RWPE2 (cell line): Measurements from ENCODE around the gene IQUB.

Experiments
- ATAC-seq: fragments of 200-7000 bp; cut with Tn5 transposase; 3 replicates; pipeline ENCODE4 v1.9.1; 2021; ENCODE audit warnings: low read depth
- DNase-seq: peaks from one replicate; pipeline ENCODE4 v3.0.0-alpha.2; 2020; ENCODE audit warnings: low spot score
- H3K27ac ChIP-seq: fragments of 450-650 bp; 2 replicates; pipeline ENCODE4 v1.5.1; 2017; ENCODE audit warnings: mild to moderate bottlenecking; ENCODE audit not compliant: poor library complexity, severe bottlenecking
- H3K27me3 ChIP-seq: fragments of 250-450 bp; sonication (Bioruptor Pico); 2 replicates; pipeline ENCODE4 v1.5.1; 2021; ENCODE audit warnings: mild to moderate bottlenecking, moderate library complexity; ENCODE audit not compliant: insufficient read depth, poor library complexity, severe bottlenecking
- H3K36me3 ChIP-seq: fragments of 250-450 bp; sonication (Bioruptor Pico); 2 replicates; pipeline ENCODE4 v1.5.1; 2020; ENCODE audit warnings: low read depth, mild to moderate bottlenecking, moderate library complexity
- H3K4me1 ChIP-seq: fragments of 250-450 bp; sonication (Bioruptor Pico); 2 replicates; pipeline ENCODE4 v1.5.1; 2021; ENCODE audit warnings: mild to moderate bottlenecking, moderate library complexity; ENCODE audit not compliant: insufficient read depth, poor library complexity, severe bottlenecking
- H3K4me3 ChIP-seq: fragments of 250-450 bp; sonication (Bioruptor Pico); 2 replicates; pipeline ENCODE4 v1.5.1; 2021; ENCODE audit warnings: mild to moderate bottlenecking, moderate library complexity; ENCODE audit not compliant: severe bottlenecking
- H3K9me3 ChIP-seq: fragments of 250-450 bp; sonication (Bioruptor Pico); 2 replicates; pipeline ENCODE4 v1.5.1; 2021; ENCODE audit warnings: mild to moderate bottlenecking, moderate library complexity; ENCODE audit not compliant: severe bottlenecking
- TF ChIP-seq, protein P1 (sequence below): fragments of 450-650 bp; IDR thresholded peaks from one replicate; pipeline ENCODE4 v1.5.1; 2017; ENCODE audit warnings: mild to moderate bottlenecking, moderate library complexity; ENCODE audit not compliant: poor library complexity, severe bottlenecking

Gene IQUB

DNA sequence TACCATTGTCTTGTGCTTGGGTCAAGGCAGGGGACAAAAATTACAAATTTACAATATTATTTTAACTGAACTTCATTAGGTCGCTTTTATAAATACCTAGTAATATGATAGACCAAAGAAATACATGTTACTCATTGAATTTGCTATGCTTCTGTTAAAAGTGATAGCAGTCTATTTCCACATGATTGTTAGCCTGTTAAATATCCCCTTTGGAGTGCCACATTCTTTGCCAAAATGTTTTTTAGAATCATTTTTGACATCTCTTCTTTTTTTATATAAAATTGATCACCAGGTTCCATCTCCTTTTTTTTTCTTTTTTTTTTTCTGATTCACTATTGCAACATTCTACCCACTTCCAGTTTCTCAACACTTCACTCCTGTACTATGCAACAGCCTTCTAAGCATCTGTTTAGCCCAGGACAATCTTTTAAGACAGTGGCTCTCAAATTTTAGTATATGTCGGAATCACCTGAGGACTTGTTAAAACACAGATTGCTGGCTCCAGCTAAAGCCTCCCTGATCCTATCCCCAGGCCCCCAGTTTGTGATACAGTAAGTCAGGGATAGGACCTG lies 39.6 kb upstream of the IQUB start:
- no peak overlapping the region for H3K27ac ChIP-seq
- DNase-seq, result no peak
- TF ChIP-seq, protein P1, sequence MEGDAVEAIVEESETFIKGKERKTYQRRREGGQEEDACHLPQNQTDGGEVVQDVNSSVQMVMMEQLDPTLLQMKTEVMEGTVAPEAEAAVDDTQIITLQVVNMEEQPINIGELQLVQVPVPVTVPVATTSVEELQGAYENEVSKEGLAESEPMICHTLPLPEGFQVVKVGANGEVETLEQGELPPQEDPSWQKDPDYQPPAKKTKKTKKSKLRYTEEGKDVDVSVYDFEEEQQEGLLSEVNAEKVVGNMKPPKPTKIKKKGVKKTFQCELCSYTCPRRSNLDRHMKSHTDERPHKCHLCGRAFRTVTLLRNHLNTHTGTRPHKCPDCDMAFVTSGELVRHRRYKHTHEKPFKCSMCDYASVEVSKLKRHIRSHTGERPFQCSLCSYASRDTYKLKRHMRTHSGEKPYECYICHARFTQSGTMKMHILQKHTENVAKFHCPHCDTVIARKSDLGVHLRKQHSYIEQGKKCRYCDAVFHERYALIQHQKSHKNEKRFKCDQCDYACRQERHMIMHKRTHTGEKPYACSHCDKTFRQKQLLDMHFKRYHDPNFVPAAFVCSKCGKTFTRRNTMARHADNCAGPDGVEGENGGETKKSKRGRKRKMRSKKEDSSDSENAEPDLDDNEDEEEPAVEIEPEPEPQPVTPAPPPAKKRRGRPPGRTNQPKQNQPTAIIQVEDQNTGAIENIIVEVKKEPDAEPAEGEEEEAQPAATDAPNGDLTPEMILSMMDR, result no peak

GRCh38 chr7:123573341-123573740 lies 38.9 kb upstream of the IQUB start:
- peaks cover 8% of the 10 kb centered on the region for H3K4me1 ChIP-seq
- no peak overlapping the region for H3K27ac ChIP-seq
- H3K9me3 ChIP-seq, result no peaks in the 10 kb centered on the region
- no peaks in the 10 kb centered on the region for H3K36me3 ChIP-seq
- TF ChIP-seq, protein P1, result no peak
- H3K27me3 ChIP-seq, result no peaks in the 10 kb centered on the region
- no peak for DNase-seq
- H3K4me3 ChIP-seq, result no peak overlapping the region
- no peak for ATAC-seq

More for the DNA sequence above, 39.6 kb upstream of the IQUB start:
- H3K36me3 ChIP-seq, result no peaks in the 10 kb centered on the region
- no peak overlapping the region for H3K4me3 ChIP-seq
- no peaks in the 10 kb centered on the region for H3K27me3 ChIP-seq
- H3K4me1 ChIP-seq, result peaks cover 8% of the 10 kb centered on the region
- no peaks in the 10 kb centered on the region for H3K9me3 ChIP-seq
- ATAC-seq, result no peak

- H3K27ac ChIP-seq, result no peak overlapping the region
- peaks cover 8% of the 10 kb centered on the region for H3K4me1 ChIP-seq
- ATAC-seq (no peak; the same call in 2 of the 3 replicates), DNase-seq (no peak)
- no peaks in the 10 kb centered on the region for H3K9me3 ChIP-seq
- no peaks in the 10 kb centered on the region for H3K27me3 ChIP-seq
- no peak overlapping the region for H3K4me3 ChIP-seq
- TF ChIP-seq, protein P1, result no peak
- no peaks in the 10 kb centered on the region for H3K36me3 ChIP-seq
Observed at GRCh38 chr7:123571684-123572083, 37.3 kb upstream of the IQUB start.

DNA sequence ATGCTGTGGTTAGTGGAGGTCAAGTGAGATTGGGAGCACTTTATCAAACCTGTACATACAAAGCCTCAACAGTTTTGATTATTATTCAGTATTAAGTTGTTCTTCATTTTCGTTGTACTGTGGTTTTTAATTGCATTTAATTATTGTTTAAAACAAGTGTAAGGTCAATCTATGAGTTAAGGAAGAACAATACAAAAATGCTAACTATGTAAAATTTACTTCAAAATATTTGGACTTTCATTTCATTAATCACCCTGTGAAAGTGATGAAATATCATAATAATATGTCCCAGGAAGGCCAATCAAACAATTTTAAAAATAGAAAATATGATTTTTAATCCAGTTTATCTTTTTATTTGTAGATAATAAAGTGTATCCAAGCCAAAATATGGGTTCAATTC lies 36.8 kb upstream of the IQUB start:
- TF ChIP-seq, protein P1, result no peak
- no peak overlapping the region for H3K4me3 ChIP-seq
- no peak for ATAC-seq

DNA sequence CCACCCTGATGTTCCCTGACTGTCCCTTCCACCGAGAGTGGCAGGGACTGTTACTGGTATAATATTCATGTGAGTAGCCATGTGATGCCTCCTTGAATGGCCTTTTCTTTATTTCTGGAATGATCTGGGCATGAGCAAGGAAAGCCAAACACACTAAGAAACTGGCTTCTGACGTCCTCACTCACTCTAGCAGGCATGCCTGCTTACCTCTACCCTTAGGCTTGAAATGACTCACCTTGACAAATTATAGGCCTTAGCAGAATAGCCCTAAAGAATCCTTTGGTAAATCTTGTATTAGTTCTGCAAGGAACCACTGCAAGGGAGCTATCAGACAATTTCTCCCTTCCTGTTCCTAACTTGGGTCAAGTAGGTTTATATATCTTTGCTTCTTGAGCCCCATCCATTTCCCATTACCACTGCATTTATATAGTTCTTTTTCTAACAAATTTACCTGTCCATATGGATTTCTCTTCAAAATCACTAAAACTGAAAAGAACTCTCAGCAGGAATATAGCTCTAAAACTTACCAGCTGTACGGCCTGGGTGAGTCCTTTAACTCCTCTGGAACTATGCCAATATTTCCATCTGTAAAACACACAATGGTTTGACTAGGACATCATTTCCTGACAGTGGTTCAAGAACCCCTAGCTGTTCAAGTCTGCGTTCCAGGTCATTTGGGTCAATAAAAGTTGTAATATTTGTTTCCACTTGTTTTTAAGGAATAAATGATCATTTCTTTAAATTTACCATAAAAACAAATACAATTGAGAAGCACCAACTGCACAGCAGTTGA lies 36.2 kb upstream of the IQUB start:
- Histone ChIP-seq H3K36me3 (no peaks in the 10 kb centered on the region), H3K4me1 (peaks cover 8% of the 10 kb centered on the region), H3K9me3 (no peaks in the 10 kb centered on the region), H3K27me3 (no peaks in the 10 kb centered on the region), H3K4me3 (no peak overlapping the region), H3K27ac (peak overlapping the region; percentile 13)
- ATAC-seq, result peak; percentile 97
- TF ChIP-seq, protein P1, result no peak
- DNase-seq, result no peak

More for the DNA sequence above, 36.8 kb upstream of the IQUB start:
- H3K27me3 ChIP-seq, result no peaks in the 10 kb centered on the region
- peaks cover 8% of the 10 kb centered on the region for H3K4me1 ChIP-seq
- peak overlapping the region; percentile 13 for H3K27ac ChIP-seq
- no peaks in the 10 kb centered on the region for H3K36me3 ChIP-seq
- H3K9me3 ChIP-seq, result no peaks in the 10 kb centered on the region
- DNase-seq, result no peak
